HepG2 (cell line): ENCODE data around the gene MRPS14. TPM values are rescaled to one million over a fixed set of nuclear protein-coding genes. Genes with fewer than 3 reads are reported as not detected.

Experiments
- ATAC-seq: fragments of 200-7000 bp; cut with Tn5 transposase; 3 replicates; pipeline ENCODE4 v1.9.1; 2020; ENCODE audit warnings: mild to moderate bottlenecking, moderate library complexity
- BruUV-seq: library from RNA; stranded (reverse); fragments of 400-500 nt; replicated peaks from 2 replicates; lab custom pipeline; 2021; lab: Mats Ljungman, UMichigan
- CTCF ChIA-PET: fragments of 300-600 bp; formaldehyde crosslinking; extraction: SDS; loops from one replicate; lab custom pipeline; 2021; ENCODE audit warnings: low total read pairs, inconsistent platforms, low intra/inter-chr PET ratio; lab: Yijun Ruan, JAX
- POLR2A ChIA-PET: fragments of 350-600 bp; sonication (Branson Sonifier 250); formaldehyde crosslinking; loops from one replicate; lab custom pipeline; 2020; ENCODE audit warnings: antibody characterized with exemption, inconsistent platforms; lab: Yijun Ruan, JAX
- DNase-seq: peaks from one replicate; pipeline ENCODE4 v3.0.0-alpha.2; 2015; ENCODE audit warnings: low spot score
- FAIRE-seq: peaks from 3 replicates; lab custom pipeline; 2011; peaks lifted over from hg19 to GRCh38; lab: Jason Lieb, UNC
- H2AFZ ChIP-seq: one replicate; pipeline ENCODE4 v1.6.1; 2011; ENCODE audit warnings: low read length, inconsistent platforms
- H3K27ac ChIP-seq: fragments of 300-600 bp; 3 replicates; pipeline ENCODE4 v1.8.0; 2011; ENCODE audit warnings: mixed run types, mild to moderate bottlenecking, mixed read lengths, low read length, inconsistent platforms; ENCODE audit not compliant: insufficient read depth; ENCODE audit errors: extremely low read length
- H3K27me3 ChIP-seq, 2 experiments: fragments of 200-600 bp in 1 of 2; 2 replicates in 1 of 2; 3 replicates in 1 of 2; pipeline versions ENCODE4 v1.6.0 to v1.8.0; 2011; ENCODE audit warnings: low read length in 2 of 2, mild to moderate bottlenecking in 2 of 2, moderate library complexity in 2 of 2, inconsistent platforms in 1 of 2; ENCODE audit not compliant: insufficient read depth in 2 of 2, control insufficient read depth in 1 of 2
- H3K36me3 ChIP-seq, 2 experiments: fragments of 200-600 bp in 1 of 2; replicated peaks in 1 of 2; 2 replicates in 1 of 2; 3 replicates in 1 of 2; pipeline versions ENCODE4 v1.5.1 to v1.8.0; 2011; ENCODE audit warnings: low read length in 2 of 2, inconsistent platforms in 1 of 2; ENCODE audit not compliant: insufficient read depth in 2 of 2, control insufficient read depth in 1 of 2
- H3K4me1 ChIP-seq: 2 replicates; pipeline ENCODE4 v1.5.1; 2012; ENCODE audit warnings: low read length, inconsistent platforms; ENCODE audit not compliant: insufficient read depth
- H3K4me2 ChIP-seq: 2 replicates; pipeline ENCODE4 v1.6.0; 2011; ENCODE audit warnings: low read depth, low read length, inconsistent platforms
- H3K4me3 ChIP-seq, 3 experiments: fragments of 200-600 bp in 1 of 3; sonication (generic), shearing (Covaris generic) in 1 of 3; replicated peaks in 1 of 3; 2 replicates each; pipeline ENCODE4 v1.5.1; 2011 to 2016; ENCODE audit warnings: low read length in 3 of 3, inconsistent platforms in 2 of 3, low read depth in 2 of 3, mild to moderate bottlenecking in 2 of 3, control low read depth in 1 of 3, mixed read lengths in 1 of 3; ENCODE audit not compliant: insufficient read depth in 1 of 3
- H3K79me2 ChIP-seq: one replicate; pipeline ENCODE4 v1.6.1; 2011; ENCODE audit warnings: low read length, inconsistent platforms; ENCODE audit not compliant: insufficient read depth
- H3K9ac ChIP-seq: 2 replicates; pipeline ENCODE4 v1.6.0; 2011; ENCODE audit warnings: mild to moderate bottlenecking, low read depth, low read length, inconsistent platforms; ENCODE audit not compliant: insufficient read depth
- H3K9me3 ChIP-seq: 2 replicates; pipeline ENCODE4 v1.5.1; 2012; ENCODE audit warnings: mild to moderate bottlenecking, low read length
- H4K20me1 ChIP-seq: 2 replicates; pipeline ENCODE4 v1.6.0; 2011; ENCODE audit warnings: inconsistent platforms, mild to moderate bottlenecking, low read length, moderate library complexity; ENCODE audit not compliant: insufficient read depth
- CHD2 ChIP-seq: IDR thresholded peaks from 2 replicates; pipeline ENCODE4 v1.6.1; 2011; ENCODE audit warnings: low read depth, low read length, improper control_type of control experiment
- HMGXB3 ChIP-seq: sonication (generic); formaldehyde crosslinking; IDR thresholded peaks from 2 replicates; pipeline ENCODE4 v1.4.0; 2020; ENCODE audit warnings: missing genetic modification reagents, borderline replicate concordance
- MXD3 ChIP-seq: IDR thresholded peaks from 2 replicates; pipeline ENCODE4 v1.6.1; 2016; ENCODE audit warnings: mild to moderate bottlenecking, missing biosample characterization, missing genetic modification reagents
- NFE2L2 ChIP-seq: fragments of 150-350 bp; IDR thresholded peaks from 2 replicates; pipeline ENCODE4 v1.6.1; 2014; ENCODE audit warnings: low read length
- PHF5A ChIP-seq: IDR thresholded peaks from one replicate; pipeline ENCODE4 v1.6.1; 2018; ENCODE audit warnings: low read depth, missing genetic modification reagents; ENCODE audit not compliant: unreplicated experiment
- PITX1 ChIP-seq: sonication (generic); formaldehyde crosslinking; IDR thresholded peaks from 2 replicates; pipeline ENCODE4 v1.5.1; 2020; ENCODE audit warnings: mild to moderate bottlenecking, missing genetic modification reagents
- REST ChIP-seq, 2 experiments: IDR thresholded peaks; 2 replicates each; pipeline ENCODE4 v1.6.1; 2011 to 2012; ENCODE audit warnings: low read length in 2 of 2, borderline replicate concordance in 1 of 2, low read depth in 1 of 2, mild to moderate bottlenecking in 1 of 2, moderate library complexity in 1 of 2
- RFXAP ChIP-seq: sonication (generic); formaldehyde crosslinking; IDR thresholded peaks from 2 replicates; pipeline ENCODE4 v1.4.0; 2020; ENCODE audit warnings: missing genetic modification reagents, borderline replicate concordance
- ZNF251 ChIP-seq: sonication (generic); formaldehyde crosslinking; IDR thresholded peaks from 2 replicates; pipeline ENCODE4 v1.9.0; 2021; ENCODE audit warnings: mild to moderate bottlenecking, missing genetic modification reagents
- ZNF432 ChIP-seq: sonication (generic); formaldehyde crosslinking; IDR thresholded peaks from 2 replicates; pipeline ENCODE4 v1.5.0; 2020; ENCODE audit warnings: missing genetic modification reagents, mild to moderate bottlenecking, borderline replicate concordance
- WGBS: methylation state at CpG from one replicate; pipeline ENCODE4 v1.1.6; 2017; ENCODE audit warnings: low lambda C conversion rate; 5-methylcytosine and 5-hydroxymethylcytosine counted together
- in situ Hi-C: cut with HindIII; loops from 2 replicates; pipeline ENCODE4 v1.10.0; 2017; ENCODE audit warnings: low pct_unique_long_range_greater_than_20kb; ENCODE audit not compliant: extremely low pct_ligation_motif_present
- intact Hi-C: fragments of 100-400 bp; cut with micrococcal nuclease; formaldehyde crosslinking; loops from one replicate; pipeline ENCODE4 v1.10.0; 2022; ENCODE audit not compliant: unreplicated experiment
- polyA plus RNA-seq, 8 experiments: library from polyadenylated mRNA; depleted of rRNA in 3 of 8; stranded (reverse) in 7 of 8; unstranded in 1 of 8; fragments of >200 nt; fragmentation: Illumina TruSeq in 4 of 8; extraction: Trizol in 4 of 8; gene quantifications; 2 replicates each; pipeline versions ENCODE4 v1.2.1 to v1.2.3, GENCODE V29; 2011 to 2016; ENCODE audit warnings: low read depth in 4 of 8, missing spikeins in 1 of 8, mixed read lengths in 1 of 8; ENCODE audit not compliant: insufficient read depth in 1 of 8
- total RNA-seq, 5 experiments: library from RNA; depleted of rRNA; stranded (reverse); fragments of >200 nt; fragmentation: Illumina TruSeq; extraction: Trizol; gene quantifications; 2 replicates each; pipeline ENCODE4 v1.2.3, GENCODE V29; 2016; ENCODE audit warnings: low read depth in 1 of 5

The MRPS14 gene
- total and polyA plus RNA-seq, 2 of the 13 experiments (the other 11 are each of a cell fraction or from before 2014, with no cell fraction given) = 36.6 to 43.2 TPM

GRCh38 chr1:174975764-174976163 is 47.5 kb downstream of the MRPS14 start:
- in situ Hi-C loops (loop anchor here (25.0 kb wide), 1 partner anchor 713 kb away; no protein-coding TSS in a partner anchor), intact Hi-C loops (no loop called here)
- no TSS peak for BruUV-seq
- H4K20me1 ChIP-seq = no peaks in the 10 kb centered on the region
- no peaks in the 10 kb centered on the region for H3K79me2 ChIP-seq
- H3K27me3 ChIP-seq = no peaks in the 10 kb centered on the region
- no peaks in the 10 kb centered on the region for H3K36me3 ChIP-seq
- no peak overlapping the region for H2AFZ ChIP-seq
- H3K9me3 ChIP-seq = no peaks in the 10 kb centered on the region
- TF ChIP-seq NFE2L2 (peak; percentile 61; the same call in 1 of the 2 replicates), RFXAP (no peak), PHF5A (CRISPR knock-in tag) (no peak)
- TF ChIP-seq, all 625 proteins: peak for 1
- H3K27ac ChIP-seq = no peak overlapping the region
- H3K4me1 ChIP-seq = no peaks in the 10 kb centered on the region
- no peak overlapping the region for H3K9ac ChIP-seq
- H3K4me3 ChIP-seq = no peak overlapping the region
- ChIA-PET CTCF (no interaction called here), POLR2A (no interaction called here)
- no peak overlapping the region for H3K4me2 ChIP-seq
- no peak for FAIRE-seq
- DNase-seq = no peak
- 93% methylated on average over 1 of the region's 1 CpG for WGBS
- no peak for ATAC-seq

GRCh38 chr1:174974711-174975119 is 48.5 kb downstream of the MRPS14 start:
- Histone ChIP-seq H3K9me3 (no peaks in the 10 kb centered on the region), H2AFZ (no peak overlapping the region), H3K4me1 (no peaks in the 10 kb centered on the region), H3K9ac (no peak overlapping the region), H3K27me3 (no peaks in the 10 kb centered on the region), H3K4me3 (no peak overlapping the region), H3K27ac (no peak overlapping the region), H3K4me2 (no peak overlapping the region), H3K79me2 (no peaks in the 10 kb centered on the region), H3K36me3 (no peaks in the 10 kb centered on the region), H4K20me1 (no peaks in the 10 kb centered on the region)
- POLR2A ChIA-PET = no interaction called here
- CTCF ChIA-PET = no interaction called here
- no peak for DNase-seq
- 100% methylated on average over 2 of the region's 2 CpGs for WGBS
- FAIRE-seq = no peak
- intact Hi-C loops (no loop called here), in situ Hi-C loops (loop anchor here (25.0 kb wide), 1 partner anchor 712 kb away; no protein-coding TSS in a partner anchor)
- BruUV-seq = no TSS peak
- ATAC-seq = no peak
- TF ChIP-seq MXD3 (CRISPR knock-in tag) (no peak), ZNF251 (CRISPR knock-in tag) (no peak), REST (IDR thresholded peaks at IDR 0.05; ENCODE audit: borderline replicate concordance in 1 of 2, low read depth in 1 of 2, low read length in 2 of 2) (no peak), ZNF432 (no peak), PITX1 (CRISPR knock-in tag) (no peak), CHD2 (no peak), HMGXB3 (CRISPR knock-in tag) (no peak)
